ENCODE data around the gene FERMT3.

Gene FERMT3

DNA sequence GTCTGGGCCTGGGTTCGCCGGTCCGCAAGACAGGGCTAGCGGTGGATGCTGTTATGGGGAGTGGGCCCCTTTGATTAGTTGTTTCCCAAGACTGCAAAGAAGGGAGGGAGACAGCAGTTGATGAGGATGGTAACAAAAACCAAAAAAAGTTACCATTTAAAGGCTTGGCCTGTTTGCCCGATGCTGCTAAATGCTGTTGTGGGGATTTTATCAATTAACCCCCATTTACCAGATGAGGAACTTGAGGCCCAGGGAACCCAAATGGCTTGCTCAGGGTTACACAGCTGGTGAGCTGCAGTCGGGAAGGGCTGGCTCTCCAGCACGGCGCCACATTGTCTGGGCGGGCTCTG is 16.1 kb downstream of the FERMT3 start:
- DNase-seq = no peak

GRCh38 chr11:64223001-64223651 is 16.6 kb downstream of the FERMT3 start:
- no peak for DNase-seq

DNA sequence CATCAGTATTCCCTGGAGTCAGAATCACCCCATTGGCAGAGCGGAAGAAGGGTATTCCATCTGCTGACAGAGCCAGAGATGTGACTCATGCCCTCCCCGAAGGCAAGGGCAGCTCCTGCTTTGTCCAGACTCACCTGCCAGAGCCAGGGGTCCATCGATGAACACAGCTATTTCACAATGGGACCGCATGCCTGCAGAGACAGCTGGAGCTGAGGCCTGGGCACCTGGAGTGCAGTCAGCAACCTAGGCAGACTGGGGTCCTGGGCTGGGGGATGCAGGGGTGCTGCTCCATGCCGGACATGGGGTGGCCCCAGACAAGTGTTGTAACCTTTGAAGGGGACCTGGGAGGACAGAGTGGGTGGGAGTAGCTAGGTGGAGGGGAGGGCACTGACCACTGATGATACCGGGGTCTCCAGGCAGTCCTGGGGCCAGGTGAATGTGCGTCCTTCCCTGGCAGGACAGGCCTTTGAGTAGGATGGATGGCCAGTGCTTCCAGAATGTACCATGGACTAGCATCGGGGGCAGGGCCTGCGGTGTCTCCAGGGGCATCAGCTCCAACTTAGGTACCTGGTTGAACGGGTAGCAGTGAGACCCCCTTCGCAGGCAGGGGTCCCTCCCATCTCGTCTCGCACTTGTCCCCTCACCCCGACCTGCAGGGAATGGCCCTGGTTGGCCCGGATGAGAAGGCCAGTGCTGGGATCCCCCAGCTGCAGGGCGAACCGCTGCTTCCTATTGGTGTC is 17.8 kb downstream of the FERMT3 start:
- DNase-seq = no peak

GRCh38 chr11:64224891-64225607 is 18.5 kb downstream of the FERMT3 start:
- no peak for DNase-seq

DNA sequence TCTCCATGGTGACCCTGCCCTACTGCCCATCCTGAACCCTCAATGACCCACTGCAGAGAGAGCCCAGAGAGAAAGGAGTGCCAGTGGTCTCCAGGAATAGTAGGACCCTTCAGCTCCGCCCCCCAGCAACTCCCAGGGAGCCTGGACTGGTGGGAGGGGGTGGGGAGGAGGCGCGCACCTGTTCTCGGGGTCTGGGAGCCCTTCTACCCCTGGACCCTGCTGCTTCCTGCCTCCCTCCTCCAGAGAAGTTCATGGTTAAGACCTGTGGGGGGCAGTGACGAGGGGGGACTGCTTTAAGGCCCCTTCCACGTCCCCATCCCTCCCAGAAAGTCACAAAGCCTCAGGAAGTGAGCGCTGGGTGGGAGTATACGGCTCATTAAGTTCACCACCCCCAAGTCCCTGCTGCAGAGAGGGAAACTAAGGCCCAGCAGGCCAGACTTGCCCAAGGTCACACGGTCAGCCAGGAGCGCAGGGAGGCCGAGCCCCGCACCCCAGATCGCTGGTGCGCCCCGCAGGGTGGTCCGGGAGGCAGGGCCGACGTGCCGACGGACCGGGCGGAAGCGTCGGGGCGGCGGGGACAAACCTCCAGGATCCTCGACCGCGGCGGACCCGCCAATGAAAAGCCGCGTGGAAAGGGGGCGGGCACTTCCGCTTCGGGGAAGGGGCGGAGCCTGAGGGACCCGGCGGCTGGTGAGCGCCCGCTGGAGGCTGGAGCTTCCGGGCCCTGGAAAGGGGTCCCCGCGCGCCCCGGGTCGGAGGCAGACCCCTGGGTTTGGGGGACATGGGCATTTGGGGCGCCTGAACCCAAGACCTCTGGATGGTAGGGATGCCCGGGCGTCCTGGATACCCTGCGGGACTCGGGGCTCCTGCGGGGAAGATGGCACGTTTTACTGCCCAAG is 19.3 kb downstream of the FERMT3 start, which contains the start of the genes NUDT22 and TRPT1:
Gene NUDT22, plus strand, starts transcription at position 667 of the 899 bp plus-strand sequence. CDS start 379 bp downstream, outside the sequence.
Gene TRPT1, minus strand, starts transcription at position 579 of the 899 bp plus-strand sequence. Its CDS starts 326 bp downstream, at position 253.
- peak; percentile 98 for DNase-seq

DNA sequence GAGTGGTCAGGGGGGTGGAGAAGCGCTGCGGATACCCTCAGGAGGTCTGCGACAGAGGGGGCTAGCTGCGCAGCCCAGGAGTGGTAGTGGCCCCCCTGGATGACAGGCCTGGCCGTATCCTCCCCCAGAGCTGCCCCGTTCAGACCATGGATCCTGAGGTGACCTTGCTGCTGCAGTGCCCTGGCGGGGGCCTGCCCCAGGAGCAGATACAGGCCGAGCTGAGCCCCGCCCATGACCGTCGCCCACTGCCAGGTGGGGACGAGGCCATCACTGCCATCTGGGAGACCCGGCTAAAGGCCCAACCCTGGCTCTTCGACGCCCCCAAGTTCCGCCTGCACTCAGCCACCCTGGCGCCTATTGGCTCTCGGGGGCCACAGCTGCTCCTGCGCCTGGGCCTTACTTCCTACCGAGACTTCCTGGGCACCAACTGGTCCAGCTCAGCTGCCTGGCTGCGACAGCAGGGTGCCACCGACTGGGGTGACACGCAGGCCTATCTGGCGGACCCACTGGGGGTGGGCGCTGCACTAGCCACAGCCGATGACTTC is 20.1 kb downstream of the FERMT3 start:
- peak; percentile 83 for DNase-seq

GRCh38 chr11:64227405-64227956 is 21.0 kb downstream of the FERMT3 start:
- DNase-seq = no peak

DNA sequence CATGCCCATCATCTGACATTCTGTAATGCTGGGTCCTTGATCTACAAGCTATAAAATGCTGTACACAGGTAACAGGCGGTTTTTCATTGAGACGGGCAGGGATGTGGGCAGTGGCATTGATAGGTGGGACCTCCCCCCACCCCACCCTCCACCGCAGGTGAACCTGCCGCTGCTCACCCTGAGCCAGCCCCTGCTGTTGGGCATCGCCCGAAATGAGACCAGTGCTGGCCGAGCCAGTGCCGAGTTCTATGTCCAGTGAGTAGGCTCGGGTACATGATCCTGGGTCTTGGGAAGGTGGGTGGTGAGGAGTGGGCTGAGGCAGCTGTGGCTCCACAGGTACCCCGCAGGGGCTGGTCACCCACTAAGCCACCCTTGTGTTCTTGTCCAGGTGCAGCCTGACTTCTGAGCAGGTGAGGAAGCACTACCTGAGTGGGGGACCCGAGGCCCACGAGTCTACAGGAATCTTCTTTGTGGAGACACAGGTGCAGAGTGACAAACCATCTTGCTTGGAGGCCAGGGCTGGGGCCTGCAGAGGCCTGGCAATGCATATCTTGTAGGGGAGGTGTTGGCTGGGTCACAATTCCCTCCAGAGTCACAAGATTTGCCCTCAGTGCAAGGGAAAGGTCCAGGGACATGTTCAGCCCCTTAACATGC is 22.7 kb downstream of the FERMT3 start:
- DNase-seq = no peak

- DNase-seq = no peak
These were observed 23.2 kb downstream of the FERMT3 start for GRCh38 chr11:64229744-64230170.

DNA sequence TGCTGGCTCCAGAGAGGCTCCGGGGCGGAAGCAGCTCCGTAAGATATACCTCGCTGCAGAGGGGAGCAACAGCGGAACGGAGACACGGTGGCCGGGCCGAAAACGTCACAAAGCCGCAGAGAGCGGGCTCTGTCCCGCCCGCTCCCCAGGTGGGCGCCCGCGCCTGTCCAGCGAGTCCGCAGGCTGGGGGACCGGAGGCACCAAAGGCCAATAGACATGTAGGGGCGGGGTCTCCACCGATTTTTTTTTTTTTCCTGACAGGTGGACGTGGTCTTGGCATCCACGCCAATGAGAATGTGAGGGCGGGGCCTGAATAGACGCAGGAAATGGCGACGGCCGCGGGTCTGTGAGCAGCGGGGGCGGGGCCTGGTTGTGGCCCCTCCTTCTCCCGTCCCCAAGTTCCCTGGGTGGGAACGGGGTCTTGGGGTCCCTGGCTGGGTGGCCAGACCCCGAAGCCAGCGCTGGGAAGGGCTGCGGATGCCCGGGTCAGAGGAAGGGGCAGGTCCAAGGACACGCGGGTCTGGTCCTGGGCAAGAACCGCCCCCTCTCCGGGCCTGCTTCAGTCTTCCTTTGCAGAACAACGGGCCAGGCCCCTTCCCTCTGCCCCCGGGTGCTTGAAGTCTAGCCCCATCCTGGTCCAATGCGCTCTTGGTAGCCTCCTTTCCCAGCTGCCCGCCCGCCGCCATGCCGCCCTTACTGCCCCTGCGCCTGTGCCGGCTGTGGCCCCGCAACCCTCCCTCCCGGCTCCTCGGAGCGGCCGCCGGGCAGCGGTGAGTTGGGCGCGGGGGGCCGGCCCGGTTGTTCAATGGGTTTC is 23.9 kb downstream of the FERMT3 start, which contains the start of gene DNAJC4:
Gene DNAJC4, plus strand, starts transcription at position 378 of the 814 bp plus-strand sequence. Its CDS starts 307 bp downstream, at position 685.
- DNase-seq = peak; percentile 95

DNA sequence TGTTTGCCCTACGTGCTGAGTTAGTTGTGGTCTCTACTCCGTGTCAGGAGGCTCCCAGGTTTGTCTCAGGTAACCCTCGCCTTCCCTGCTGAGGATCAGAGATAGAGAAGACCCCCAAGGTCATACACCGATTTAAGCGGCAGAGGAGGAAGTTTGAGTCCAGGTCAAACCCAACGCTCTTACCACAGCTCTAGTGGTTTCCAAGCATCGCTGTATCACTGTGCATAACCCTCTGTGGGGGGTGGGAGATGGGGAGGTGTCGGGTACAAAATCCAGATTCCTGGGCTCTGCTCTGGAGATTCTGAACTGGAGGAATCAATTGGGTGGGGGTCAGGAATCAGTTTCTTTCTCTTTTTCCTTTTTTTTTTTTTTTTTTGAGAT is 24.5 kb downstream of the FERMT3 start:
- DNase-seq = no peak

GRCh38 chr11:64231546-64231945 is 25.0 kb downstream of the FERMT3 start:
- no peak for DNase-seq

- no peak for DNase-seq
These were observed 25.9 kb downstream of the FERMT3 start for GRCh38 chr11:64232182-64232966.

GRCh38 chr11:64232967-64233315 is 26.4 kb downstream of the FERMT3 start:
- DNase-seq = no peak

GRCh38 chr11:64233913-64234586 is 27.5 kb downstream of the FERMT3 start, which contains the start of gene VEGFB:
Gene VEGFB (plus strand): TSS chr11:64234584. CDS start chr11:64234834, 250 bp downstream.
- DNase-seq = peak; percentile 91

- DNase-seq = peak; percentile 86
These were observed 28.3 kb downstream of the FERMT3 start for GRCh38 chr11:64234647-64235379.

- DNase-seq = no peak
These were observed 29.1 kb downstream of the FERMT3 start for GRCh38 chr11:64235437-64236161.
